ENCODE data around the gene LRRN2. TPM values are rescaled to one million over a fixed set of nuclear protein-coding genes. Genes with fewer than 3 reads are reported as not detected.
"Not testable (repeated sequence)": the region's sequence is repeated elsewhere in the genome, so short reads cannot be mapped to it uniquely, and the experiment has no call there.

Gene LRRN2
- total and polyA plus RNA-seq, 7 donors, result 2.5 to 14.7 (median 4.9) TPM

GRCh38 chr1:204630132-204630905 is 55.2 kb downstream of the LRRN2 start:
- Histone ChIP-seq H3K9me3 (no peaks in the 10 kb centered on the region), H3K27me3 (no peaks in the 10 kb centered on the region), H3K4me3 (no peak overlapping the region), H3K36me3 (no peaks in the 10 kb centered on the region), H3K4me1 (peaks cover 0 to 9% (median 3%) of the 10 kb centered on the region in 4 donors), H3K27ac (no peak overlapping the region)
- DNase-seq, result no peak
- 66 to 79% methylated on average over 19 of the region's 19 CpGs for WGBS, 2 donors
- intact Hi-C loops (cut with DNase I), result no loop called here
- TF ChIP-seq EP300 (IDR thresholded peaks at IDR 0.05) (no peak), CTCF (IDR thresholded peaks at IDR 0.05) (no peak), POLR2AphosphoS5 (IDR thresholded peaks at IDR 0.05) (no peak)

- H3K27me3 ChIP-seq; H3K36me3 ChIP-seq; H3K27ac ChIP-seq; H3K4me3 ChIP-seq; DNase-seq; H3K9me3 ChIP-seq; intact Hi-C loops (cut with DNase I): not testable (repeated sequence)
- H3K4me1 ChIP-seq, result peaks cover 0 to 10% (median 5%) of the 10 kb centered on the region in 4 donors
- 94% methylated on average over 6 of the region's 6 CpGs for WGBS, 2 donors
These were observed 56.1 kb downstream of the LRRN2 start for GRCh38 chr1:204629459-204629858.

- intact Hi-C loops (cut with DNase I), result no loop called here
- DNase-seq, result no peak
- Histone ChIP-seq H3K4me3 (no peak overlapping the region), H3K9me3 (no peaks in the 10 kb centered on the region), H3K27ac (no peak overlapping the region), H3K4me1 (peaks cover 0 to 10% (median 3%) of the 10 kb centered on the region in 4 donors), H3K27me3 (no peaks in the 10 kb centered on the region), H3K36me3 (no peaks in the 10 kb centered on the region)
- 91 to 92% methylated on average over 3 of the region's 3 CpGs for WGBS, 2 donors
- no peak for TF ChIP-seq POLR2AphosphoS5 (IDR thresholded peaks at IDR 0.05)
These were observed 56.7 kb downstream of the LRRN2 start for GRCh38 chr1:204628868-204629267.

- H3K27ac ChIP-seq, result no peak overlapping the region
- H3K36me3 ChIP-seq, result no peaks in the 10 kb centered on the region
- H3K27me3 ChIP-seq, result no peaks in the 10 kb centered on the region
- no peak for DNase-seq
- intact Hi-C loops (cut with DNase I), result no loop called here
- H3K4me3 ChIP-seq, result no peak overlapping the region
- no peaks in the 10 kb centered on the region for H3K9me3 ChIP-seq
- 91 to 94% methylated on average over 4 of the region's 4 CpGs for WGBS, 2 donors
- no peak for TF ChIP-seq POLR2AphosphoS5 (IDR thresholded peaks at IDR 0.05)
- no peak for TF ChIP-seq CTCF (IDR thresholded peaks at IDR 0.05)
- no peak for TF ChIP-seq POLR2A (IDR thresholded peaks at IDR 0.05)
- TF ChIP-seq EP300 (IDR thresholded peaks at IDR 0.05), result no peak
- H3K4me1 ChIP-seq, result peaks cover 0 to 11% (median 0%) of the 10 kb centered on the region in 4 donors
These were observed 58.1 kb downstream of the LRRN2 start for GRCh38 chr1:204627436-204627835.

GRCh38 chr1:204626381-204626780 is 59.2 kb downstream of the LRRN2 start:
- TF ChIP-seq EP300 (IDR thresholded peaks at IDR 0.05) (no peak), POLR2A (IDR thresholded peaks at IDR 0.05) (no peak)
- intact Hi-C loops (cut with DNase I), result no loop called here
- WGBS, 2 donors, result 81 to 89% methylated on average over 7 of the region's 7 CpGs
- peaks cover 0 to 16% (median 4%) of the 10 kb centered on the region in 4 donors for H3K4me1 ChIP-seq
- no peaks in the 10 kb centered on the region for H3K36me3 ChIP-seq
- H3K9me3 ChIP-seq, result no peaks in the 10 kb centered on the region
- H3K4me3 ChIP-seq, result no peak overlapping the region
- no peak for DNase-seq
- H3K27me3 ChIP-seq, result no peaks in the 10 kb centered on the region
- H3K27ac ChIP-seq, result no peak overlapping the region

GRCh38 chr1:204624631-204625216 is 60.8 kb downstream of the LRRN2 start:
- Histone ChIP-seq H3K27ac (no peak overlapping the region), H3K27me3 (no peaks in the 10 kb centered on the region), H3K36me3 (no peaks in the 10 kb centered on the region), H3K4me3 (no peak overlapping the region), H3K9me3 (no peaks in the 10 kb centered on the region), H3K4me1 (peaks cover 0 to 19% (median 5%) of the 10 kb centered on the region in 4 donors)
- 73 to 75% methylated on average over 12 of the region's 12 CpGs for WGBS, 2 donors
- TF ChIP-seq POLR2A (IDR thresholded peaks at IDR 0.05) (no peak), POLR2AphosphoS5 (IDR thresholded peaks at IDR 0.05) (no peak), CTCF (IDR thresholded peaks at IDR 0.05) (no peak), EP300 (IDR thresholded peaks at IDR 0.05) (no peak)
- DNase-seq, result no peak
- intact Hi-C loops (cut with DNase I), result no loop called here

Data from sigmoid colon (tissue), 7 donors.